Measurements from ENCODE around the gene BHLHE23.

Gene BHLHE23

DNA sequence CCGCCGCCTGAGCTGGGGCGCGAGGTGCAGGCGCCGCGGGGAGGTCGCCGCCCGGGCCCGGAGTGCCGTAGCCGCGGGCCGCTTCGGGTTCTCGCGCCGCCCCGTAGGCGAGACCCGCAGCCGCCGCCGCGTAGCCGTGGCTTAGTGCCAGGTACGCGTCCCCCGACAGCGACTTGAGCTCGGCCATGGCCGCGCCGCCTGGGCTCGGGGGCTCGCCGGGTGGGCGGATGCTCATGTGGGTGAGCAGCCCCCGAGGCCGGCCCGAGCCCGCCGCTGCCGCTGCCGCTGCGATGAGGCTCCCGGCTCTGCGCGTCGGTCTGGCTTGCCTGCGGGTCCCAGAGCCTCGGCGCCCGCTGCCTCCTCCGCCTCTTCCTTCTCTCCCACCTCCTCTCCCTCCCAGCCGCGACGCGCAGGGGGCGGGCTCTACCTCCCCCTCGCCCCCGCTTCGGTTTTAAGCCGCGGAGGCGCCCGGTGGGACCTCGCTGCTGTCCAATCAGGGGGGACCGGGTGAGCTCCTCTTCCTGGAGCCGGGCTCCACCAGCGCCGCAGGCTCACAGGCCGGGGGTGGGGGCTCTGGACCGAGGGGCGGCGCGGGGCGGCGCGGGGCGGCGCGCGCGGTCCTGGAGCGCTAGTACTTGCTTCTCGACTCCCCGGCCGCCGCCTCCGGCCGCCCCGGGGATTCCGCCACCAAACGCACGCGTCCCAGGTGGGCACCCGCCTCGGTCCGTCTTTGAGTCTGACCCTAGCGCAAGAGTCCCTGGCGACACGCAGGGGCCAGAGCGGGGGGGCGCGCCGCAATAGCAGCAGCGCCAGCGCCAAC is at the start of gene BHLHE23:
Gene BHLHE23, minus strand, starts transcription at position 425 of the 820 bp plus-strand sequence. Its CDS starts 190 bp downstream, at position 235.
- DNase-seq (ENCODE audit: low read depth in 1 of 2, low spot score in 1 of 2) = no peak

DNA sequence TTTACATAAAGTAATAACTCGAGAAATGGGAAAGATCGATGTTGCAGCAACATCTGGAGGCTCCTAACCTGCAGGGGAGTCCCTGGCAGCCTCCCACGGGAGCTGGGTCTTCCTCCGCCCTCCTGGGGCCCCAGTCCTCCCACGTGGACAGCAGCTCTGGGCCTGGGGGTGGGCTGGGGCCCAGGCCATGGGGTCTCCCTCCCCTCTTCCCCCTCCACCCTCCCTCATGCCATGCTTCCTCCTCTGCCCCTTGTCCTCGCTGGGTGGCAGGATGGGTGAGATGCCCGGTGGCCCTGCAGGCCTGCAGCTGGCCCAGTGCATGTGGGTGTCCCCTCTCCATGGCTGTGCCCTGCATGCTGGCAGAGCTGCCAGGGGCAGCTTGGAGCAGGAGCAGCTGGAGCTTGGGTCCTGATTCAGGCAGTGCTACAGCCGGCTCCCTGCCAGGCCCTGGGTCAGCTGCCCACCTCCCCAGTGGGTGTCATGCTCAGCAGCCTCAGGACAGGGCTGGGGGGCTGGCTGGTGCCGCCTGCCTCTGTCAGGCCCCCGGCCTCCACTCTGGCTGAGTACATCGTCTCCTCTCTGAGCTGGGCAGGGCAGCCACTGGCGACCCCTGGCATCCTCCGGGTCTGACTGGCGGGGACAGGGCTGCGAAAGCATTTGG is 48.9 kb upstream of the BHLHE23 start:
- peak in 1 of 2 donors; percentile 1 for DNase-seq (ENCODE audit: low read depth in 1 of 2, low spot score in 1 of 2)

DNA sequence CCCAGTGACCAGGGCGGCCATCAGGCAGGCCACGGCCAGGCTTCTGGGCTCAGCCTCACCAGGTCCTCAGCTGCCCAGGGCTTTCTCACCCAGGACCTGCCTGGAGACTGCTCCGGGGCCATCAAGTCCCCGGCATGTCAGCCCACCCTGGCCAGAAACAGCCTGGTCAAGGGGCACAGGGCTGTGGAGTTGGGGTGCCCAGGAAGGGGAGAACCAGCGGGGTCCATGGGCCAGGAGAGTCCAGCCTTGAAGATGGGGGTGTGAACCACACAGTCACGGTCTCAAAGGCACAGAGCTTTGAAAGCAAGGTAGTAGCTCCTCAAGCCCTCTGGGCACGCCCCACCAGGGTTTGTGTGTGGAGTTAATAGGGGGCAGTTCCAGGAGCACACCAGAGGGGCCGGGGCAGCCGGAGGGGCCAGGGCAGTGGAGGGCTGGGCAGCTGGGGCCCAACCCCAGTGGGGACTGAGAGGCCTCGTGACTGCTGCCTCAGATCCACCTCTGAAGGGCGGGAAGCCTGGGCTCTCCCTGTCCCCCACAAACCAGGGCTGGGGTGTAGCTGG is 48.0 kb upstream of the BHLHE23 start:
- peak in 1 of 2 donors; percentile 2 for DNase-seq (ENCODE audit: low read depth in 1 of 2, low spot score in 1 of 2)

DNA sequence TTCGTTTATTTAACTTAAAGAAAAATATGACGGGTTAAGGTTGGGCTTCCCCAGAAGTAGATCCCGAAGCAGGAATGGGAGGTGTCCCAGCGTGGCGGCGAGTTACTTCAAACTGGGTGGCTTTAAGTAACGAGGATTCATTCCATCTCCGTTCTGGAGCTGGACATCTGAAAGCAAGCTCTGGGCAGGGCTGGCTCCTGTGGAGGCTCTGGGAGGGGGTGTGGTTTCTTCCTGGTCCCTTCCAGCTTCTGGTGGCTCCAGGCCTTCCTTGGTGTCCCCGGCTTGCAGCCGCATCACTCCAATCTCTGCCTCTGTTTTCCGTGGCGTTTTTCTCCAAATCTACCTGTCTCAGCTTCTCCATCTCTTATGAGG is 47.3 kb upstream of the BHLHE23 start:
- DNase-seq (ENCODE audit: low read depth in 1 of 2, low spot score in 1 of 2) = no peak

DNA sequence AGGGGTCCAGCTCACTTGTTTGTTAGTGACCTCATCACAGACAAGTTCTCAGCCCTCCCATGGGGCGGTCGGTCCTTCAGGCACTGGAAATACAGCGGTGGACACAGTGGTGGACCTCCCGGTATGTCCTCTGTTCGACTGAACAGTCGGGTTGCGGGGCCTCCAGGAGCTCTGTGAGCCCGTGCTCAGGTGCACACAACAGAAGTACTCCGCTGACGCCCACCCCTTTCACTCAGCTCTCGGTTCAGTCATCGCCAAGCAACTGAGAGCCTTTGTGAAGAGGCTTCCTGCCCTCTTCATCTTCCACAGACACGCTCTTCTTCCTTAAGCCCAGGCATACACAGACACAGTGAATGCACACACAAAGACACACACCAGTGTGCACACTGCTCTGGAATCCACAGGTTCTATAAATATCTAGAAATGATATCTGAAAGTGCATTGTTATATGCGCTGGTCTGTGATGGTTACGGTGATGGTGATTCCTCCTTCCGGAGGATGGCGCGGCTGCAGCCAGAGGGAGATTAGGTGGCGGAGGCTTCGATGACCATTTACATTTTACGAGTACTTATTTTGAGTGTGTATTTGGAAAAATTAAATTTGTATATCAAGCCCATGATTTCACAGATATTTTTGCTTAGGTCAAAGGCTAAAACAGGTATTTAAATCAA is 46.8 kb upstream of the BHLHE23 start:
- DNase-seq (ENCODE audit: low read depth in 1 of 2, low spot score in 1 of 2) = no peak

DNA sequence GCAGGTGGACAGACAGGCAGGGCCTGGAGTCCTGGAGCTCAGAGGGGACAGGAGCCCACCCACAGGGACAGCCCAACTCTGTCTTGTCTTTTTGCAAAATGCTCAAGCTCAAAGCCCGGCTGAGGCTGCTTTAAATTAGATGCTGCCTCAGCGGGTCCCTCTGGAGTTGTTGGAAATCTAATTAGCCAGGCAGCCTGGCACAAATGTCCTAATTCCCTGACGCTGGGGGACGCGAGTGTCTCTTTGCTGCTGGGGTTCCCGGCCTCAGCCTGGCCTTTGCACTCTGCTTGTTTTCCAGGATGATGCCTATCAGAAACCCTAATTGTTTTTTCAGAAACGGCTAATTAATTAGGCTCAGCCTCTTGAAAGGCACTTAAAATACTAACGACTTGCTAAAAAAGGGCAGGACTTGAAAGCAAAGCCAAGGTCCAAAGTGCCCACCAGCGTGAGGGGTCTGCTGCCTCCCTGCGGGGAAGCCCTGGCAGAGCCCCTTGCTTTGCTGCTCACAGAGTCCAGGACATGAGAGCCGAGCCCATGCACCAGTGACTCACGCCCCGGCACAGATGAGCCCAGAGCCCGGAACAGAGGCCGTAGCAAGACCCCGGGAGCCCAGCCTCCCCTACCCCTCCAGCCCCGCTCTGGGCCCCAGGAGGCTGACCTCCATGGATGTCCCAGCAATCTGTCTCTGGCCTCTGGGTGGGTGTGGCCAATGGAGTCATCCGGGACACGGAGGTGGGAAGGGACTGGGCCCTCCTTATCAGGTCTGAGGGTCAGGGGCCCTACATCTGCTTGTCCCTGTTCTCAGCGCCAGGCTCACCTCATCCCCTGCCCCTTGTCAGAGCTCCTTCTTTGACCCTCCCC is 46.0 kb upstream of the BHLHE23 start:
- no peak for DNase-seq (ENCODE audit: low read depth in 1 of 2, low spot score in 1 of 2)

DNA sequence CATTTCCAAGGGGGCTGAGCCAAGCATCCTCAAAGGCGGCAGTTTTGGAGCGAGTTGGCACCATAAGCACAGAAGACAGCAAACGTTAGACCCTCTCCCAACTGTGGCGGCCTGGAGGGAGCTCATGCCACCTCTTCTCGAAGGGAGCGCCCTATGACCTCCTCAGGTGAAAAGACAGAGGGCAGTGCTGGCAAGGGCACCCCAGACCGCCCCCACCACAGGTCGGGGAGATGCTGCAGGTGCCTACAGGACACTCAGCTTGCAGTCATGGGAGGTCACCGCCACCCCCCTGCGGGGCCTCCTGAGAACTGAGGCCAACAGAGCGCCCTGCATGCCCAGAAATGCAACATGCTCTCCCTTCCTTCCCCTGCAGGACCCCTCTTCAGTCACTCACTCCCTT is 45.1 kb upstream of the BHLHE23 start:
- DNase-seq (ENCODE audit: low read depth in 1 of 2, low spot score in 1 of 2) = no peak

DNA sequence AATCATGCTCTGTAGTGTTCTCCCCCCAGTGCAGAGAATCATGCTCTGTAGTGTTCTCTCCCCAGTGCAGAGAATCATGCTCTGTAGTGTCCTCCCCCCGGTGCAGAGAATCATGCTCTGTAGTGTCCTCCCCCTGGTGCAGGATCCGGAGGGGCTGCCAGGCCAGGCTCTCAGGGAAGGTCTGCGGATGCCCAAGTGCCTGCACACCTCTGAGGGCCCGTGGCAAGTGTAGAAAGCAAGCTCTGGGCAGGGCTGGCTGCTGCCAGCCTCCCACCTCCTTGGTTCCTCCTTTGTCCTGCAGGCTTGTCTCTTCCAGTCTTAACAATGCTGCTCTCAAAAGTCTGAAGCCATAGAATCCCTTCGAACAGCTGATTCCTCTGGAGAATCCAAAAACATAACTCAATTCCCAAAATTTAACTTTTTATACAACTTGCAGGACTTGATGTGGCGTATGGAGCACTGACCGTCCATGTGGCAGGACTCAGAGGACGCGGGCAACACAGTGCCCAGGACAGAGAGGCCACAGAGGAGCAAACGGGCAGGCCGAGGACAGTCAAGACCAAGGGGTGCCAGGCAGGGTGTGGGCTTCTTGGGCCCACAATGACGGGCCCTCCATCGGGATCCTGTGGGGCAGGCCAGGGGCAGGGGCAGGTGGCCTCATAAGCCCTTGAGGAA is 44.6 kb upstream of the BHLHE23 start:
- DNase-seq (ENCODE audit: low read depth in 1 of 2, low spot score in 1 of 2) = no peak

DNA sequence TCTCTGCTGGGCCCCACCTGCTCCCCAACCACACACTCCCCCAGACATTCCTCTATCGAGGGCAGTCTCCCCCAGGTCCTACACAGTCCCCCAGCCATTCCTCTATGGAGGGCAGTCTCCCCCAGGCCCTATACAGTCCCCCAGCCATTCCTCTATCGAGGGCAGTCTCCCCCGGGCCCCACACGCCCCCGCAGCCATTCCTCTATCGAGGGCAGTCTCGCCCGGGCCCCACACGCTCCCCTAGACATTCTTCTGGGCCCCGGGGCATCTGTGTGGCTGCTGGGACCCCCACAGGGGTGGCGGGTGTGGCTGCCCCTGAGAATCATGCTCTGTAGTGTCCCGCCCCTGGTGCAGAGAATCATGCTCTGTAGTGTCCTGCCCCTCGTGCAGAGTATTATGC is 43.6 kb upstream of the BHLHE23 start:
- DNase-seq (ENCODE audit: low read depth in 1 of 2, low spot score in 1 of 2) = no peak

DNA sequence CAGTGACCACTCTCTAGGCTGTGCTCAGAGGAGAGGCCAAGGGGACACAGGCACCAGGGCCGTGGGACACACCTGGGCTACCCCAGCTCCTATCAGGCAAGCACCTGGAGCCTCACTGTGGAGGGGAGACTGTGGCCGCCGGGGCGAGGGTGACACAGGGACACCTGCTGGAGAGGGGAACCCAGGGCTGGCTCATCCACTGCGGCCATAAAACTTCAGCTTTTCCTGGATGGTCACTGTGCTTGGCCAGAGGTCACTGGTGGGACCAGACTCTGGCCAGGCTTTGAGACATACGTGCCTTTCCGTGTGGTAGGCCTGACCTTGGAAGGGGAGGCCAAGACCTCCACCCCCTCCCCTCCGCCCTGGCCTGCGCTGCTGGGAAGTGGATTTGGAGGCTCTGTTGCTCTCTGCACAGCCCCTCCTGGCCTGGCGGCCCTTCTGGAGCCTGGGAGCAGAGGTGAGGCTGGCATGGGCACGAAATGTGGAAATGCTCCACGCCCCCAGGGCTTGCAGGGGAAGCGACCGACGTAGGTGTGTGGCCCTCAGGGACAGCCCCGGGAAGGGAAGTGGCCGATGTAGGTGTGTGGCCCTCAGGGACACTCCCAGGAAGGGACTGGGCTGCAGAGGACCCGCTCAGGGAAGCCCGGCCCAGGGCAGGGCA is 42.9 kb upstream of the BHLHE23 start:
- no peak for DNase-seq (ENCODE audit: low read depth in 1 of 2, low spot score in 1 of 2)

DNA sequence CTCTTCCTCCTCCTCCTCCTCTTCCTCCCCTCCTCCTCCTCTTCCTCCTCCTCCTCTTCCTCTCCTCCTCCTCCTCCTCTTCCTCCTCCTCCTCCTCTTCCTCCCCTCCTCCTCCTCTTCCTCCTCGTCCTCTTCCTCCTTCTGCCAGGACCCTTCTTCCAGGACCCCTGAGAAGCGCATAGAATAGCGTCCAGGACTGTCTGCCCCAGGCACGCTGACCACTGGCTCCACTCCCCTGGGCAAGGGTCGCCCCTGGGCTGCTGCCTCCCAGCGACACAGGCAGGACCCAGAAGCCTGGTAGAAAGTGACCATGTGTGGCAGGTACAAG is 42.4 kb upstream of the BHLHE23 start:
- DNase-seq (ENCODE audit: low read depth in 1 of 2, low spot score in 1 of 2) = no peak

DNA sequence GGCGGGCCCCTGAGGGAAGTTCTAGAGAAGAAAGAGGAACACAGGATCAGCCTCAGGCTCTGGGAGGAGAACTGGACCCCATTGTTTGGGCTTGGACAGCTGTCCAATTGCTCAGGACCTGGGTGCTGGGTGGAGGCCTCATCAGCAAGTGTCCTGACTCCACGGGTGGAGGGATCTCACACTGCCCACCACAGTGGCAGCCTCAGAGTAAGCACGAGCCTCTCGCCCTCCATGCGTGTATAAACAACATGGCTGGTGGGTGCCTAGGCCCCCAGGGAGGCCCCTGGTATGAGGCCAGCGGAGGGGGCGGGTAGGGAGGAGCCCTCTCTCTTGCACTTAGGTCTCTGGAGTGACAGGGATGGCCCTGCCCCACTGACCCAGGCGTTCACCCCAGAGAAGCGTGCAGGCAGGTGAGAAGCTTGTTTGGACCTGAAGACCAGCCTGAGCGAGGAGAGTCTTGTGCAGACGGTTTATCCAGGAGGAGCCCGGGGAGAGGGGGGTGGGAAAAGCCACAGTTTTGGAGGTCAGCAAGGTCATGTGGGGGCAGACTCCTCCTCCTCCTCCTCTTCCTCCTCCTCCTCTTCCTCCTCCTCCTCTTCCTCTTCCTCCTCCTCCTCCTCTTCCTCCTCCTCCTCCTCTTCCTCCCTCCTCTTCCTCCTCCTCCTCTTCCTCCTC is 41.9 kb upstream of the BHLHE23 start:
- DNase-seq (ENCODE audit: low read depth in 1 of 2, low spot score in 1 of 2) = no peak

DNA sequence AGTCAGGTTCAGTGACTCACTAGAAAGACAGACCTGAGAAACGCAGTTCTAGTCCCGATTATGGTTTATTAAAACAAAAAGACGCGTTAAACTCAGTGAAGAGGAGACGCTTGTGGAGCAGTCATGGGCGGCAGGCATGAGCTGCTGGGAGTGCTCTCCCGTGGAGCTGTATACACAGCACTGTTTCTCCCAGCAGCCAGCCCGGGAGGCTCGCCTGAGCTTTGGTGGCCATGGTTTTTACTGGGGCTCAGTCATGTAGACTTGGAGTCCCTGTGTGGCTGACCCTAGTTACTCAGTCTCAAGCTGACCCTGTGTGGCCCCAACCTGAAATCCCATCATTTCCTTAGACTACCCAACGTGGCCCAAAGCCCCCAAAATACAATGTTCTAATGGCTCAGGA is 41.2 kb upstream of the BHLHE23 start:
- no peak for DNase-seq (ENCODE audit: low read depth in 1 of 2, low spot score in 1 of 2)

DNA sequence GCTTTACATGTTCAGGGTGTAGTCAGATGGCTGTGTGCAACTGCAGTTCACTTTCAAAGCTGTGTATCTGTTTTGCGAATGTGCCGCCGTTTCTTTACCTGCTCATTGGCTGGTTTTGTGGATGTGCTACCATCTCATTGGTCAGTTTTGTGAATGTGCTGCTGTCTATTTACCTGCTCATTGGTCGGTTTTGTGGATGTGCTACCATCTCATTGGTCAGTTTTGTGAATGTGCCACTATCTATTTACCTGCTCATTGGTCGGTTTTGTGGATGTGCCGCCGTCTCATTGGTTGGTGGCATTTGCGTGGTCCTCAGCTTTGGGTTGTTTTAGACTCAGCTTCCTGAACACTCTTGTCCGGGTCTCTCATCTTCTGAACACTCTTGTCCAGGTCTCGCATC is 40.5 kb upstream of the BHLHE23 start:
- DNase-seq (ENCODE audit: low read depth in 1 of 2, low spot score in 1 of 2) = no peak

DNA sequence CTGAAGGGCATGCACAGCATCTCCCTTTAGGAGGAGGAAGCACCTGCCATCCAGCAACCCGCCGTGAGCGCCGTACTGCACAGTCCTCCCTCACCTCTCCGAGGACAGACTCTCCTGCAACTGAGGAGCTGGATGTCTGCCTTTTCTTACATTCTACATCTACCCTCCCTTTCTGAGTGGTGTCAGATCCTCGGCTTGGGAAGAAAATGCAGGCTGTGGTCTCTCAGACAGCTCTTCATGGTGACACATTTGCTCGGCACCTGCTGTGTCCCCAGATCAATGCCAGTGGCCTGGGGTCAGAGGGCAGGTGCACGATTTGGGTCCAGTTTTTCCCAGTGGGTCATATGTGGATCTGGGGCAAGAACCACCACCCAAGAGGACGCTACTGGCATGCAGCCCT is 40.1 kb upstream of the BHLHE23 start:
- DNase-seq (ENCODE audit: low read depth in 1 of 2, low spot score in 1 of 2) = no peak

DNA sequence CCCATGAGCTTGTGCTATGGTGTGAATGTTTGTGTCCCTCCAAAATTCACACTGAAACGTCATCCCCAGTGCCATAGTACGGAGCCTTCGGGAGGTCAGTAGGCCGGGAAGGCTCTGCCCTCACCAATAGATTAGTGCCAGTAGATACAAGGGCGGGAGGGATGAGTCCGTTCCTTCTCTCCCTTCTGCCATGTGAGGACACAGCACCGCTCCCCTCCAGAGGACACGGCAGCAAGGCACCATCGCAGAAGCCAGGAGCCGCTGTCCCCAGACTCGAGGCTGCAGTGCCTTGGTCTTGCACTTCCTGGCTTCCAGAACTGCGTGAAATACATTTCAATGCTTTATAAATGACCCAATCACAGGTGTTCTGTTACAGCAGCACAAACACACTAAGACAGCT is 39.2 kb upstream of the BHLHE23 start:
- no peak for DNase-seq (ENCODE audit: low read depth in 1 of 2, low spot score in 1 of 2)

DNA sequence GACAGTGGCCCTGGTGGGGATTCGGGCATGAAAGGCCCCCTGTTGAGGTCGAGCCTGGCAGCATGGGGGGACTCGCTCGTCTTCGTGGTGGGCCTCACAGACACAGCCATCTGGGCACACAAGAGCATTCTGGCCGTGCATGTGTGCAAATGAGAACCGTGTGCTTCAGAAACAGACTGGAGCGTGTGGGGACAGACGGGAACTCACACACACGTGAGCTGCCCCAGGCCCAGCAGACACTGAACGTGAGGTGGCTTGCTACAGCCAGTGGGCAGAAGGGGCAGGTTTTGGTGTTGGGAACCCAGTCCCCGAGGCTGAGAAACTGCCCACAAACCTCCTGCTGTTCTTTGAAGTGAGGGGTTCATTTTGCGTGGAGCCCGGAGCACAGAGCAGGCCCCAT is 38.6 kb upstream of the BHLHE23 start:
- no peak for DNase-seq (ENCODE audit: low read depth in 1 of 2, low spot score in 1 of 2)

DNA sequence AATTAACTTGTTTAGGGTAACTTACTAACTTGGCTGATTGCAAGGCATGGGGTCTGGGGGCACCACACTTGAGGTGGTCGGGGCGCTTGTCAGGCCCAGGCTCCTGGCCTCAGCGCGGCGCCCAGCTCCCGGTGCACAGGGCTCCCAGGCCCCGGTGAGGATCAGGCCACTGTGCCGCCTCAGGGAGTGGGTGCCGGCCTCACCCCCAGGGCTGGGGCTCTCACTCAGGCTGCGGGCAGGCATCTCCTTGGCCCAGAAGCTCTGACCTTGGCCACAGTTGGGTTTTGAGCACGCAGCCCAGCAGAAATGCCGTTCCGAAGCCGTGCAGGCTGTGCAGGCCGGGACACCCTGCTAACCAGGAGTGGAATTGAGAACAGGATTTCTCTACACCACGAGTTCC is 37.8 kb upstream of the BHLHE23 start:
- DNase-seq (ENCODE audit: low read depth in 1 of 2, low spot score in 1 of 2) = no peak

DNA sequence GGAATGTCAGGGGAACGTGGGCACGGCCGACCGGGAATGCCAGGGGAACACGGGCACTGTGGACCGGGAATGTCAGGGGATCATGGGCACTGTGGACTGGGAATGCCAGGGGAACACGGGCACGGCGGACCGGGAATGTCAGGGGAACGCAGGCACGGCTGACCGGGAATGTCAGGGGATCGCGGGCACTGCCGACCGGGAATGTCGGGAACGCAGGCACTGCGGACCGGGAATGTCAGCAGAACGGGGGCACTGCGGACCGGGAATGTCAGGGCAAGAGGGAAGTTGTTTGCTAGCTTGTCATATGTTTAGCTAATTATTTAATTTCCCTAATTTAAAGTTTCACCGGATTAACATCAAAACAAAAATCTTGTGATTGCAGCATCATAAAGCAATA is 37.4 kb upstream of the BHLHE23 start:
- DNase-seq (ENCODE audit: low read depth in 1 of 2, low spot score in 1 of 2) = no peak
